Smooth muscle cell of the coronary artery (primary cell): ENCODE data around the gene TBPL2. TPM values are rescaled to one million over a fixed set of nuclear protein-coding genes. Genes with fewer than 3 reads are reported as not detected.

Source experiments
- total RNA-seq: library from RNA; depleted of rRNA; stranded (reverse); fragments of >200 nt; gene quantifications from 2 replicates; pipeline ENCODE4 v1.2.3, GENCODE V29; 2014; ENCODE audit warnings: low replicate concordance

The TBPL2 gene
- total RNA-seq: not detected in 2 replicates

DNA sequence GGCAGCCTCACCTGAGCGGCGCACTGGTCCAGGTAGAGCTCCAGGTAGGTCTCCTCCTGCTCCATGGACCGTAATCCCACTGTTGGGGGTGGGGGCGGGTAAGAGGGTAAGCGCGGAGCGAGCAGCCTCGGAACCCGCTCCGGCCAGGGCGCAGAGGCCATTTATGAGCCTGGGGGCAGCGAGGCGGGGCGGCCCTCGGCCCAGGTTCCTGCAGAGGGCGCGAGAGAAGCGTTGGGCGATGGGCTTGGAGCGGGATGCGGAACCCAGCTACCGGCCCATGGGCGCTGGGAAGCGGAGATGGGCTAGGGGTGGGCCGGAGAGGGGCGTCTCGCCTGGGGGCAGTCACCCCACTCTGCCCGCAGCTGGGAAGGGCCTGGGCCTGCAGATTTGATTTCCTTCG lies at the start of gene TBPL2:
Gene TBPL2 (minus strand): TSS at position 232 of the 400 bp plus-strand sequence. CDS start 167 bp downstream, at position 65.

DNA sequence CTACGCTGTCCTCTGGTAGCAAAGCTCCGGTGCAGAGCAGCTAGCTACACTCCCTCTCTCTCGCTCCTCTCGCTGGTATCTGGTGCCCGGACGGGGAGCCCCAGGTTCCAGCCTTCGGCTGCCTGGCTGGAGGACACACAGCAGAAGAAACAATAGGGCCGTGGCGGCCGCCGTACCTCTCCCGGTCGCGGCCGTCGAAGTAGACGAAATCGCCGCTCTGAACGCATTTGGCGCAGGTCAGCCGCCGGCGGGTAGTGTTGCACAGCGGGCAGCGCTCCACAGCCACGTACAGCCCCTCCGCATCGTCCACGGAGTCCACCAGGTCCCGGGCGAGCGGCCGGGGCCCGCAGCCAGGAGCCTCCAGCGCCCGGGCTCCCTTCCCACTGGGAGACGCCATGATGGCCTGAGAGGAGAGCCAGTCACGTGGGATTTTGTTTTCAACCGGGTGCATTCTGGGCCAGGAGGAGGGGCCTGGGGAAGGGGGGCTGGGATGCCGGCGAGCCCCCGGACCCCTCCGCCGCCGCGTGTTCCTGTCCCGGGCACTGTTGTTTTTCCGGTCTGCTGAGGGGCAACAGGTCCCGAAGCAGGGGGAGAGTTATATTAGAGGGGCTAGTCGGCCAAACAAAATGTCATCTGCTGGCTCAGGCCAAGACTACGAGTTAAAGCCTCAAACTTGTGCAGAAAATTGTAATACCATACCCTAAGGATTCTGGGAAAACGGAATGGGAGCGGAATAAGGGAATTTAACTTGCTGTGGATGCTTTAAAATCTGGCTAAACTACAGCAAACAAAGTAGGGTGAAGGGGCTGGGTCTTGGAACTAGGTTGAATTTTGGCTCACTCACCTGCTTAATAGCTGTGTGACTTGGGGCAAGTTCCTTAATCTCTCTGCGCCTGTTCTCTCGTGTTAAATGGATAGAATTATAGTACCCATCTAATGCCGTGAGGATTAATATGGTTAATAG lies 28.7 kb downstream of the TBPL2 start, which contains the start of gene ATG14:
Gene ATG14 (minus strand): TSS at position 405 of the 964 bp plus-strand sequence. CDS start 8 bp downstream, at position 397.

Other genes with a start within 250 kb of the TBPL2 start
- 0.23 and 9.2 TPM in 2 replicates for gene DLGAP5, start 249.0 kb downstream of the TBPL2 start, total RNA-seq
- 14.7 and 19.3 TPM in 2 replicates for gene FBXO34, start 169.2 kb downstream of the TBPL2 start, total RNA-seq
- 8.9 and 13.3 TPM in 2 replicates for gene ATG14, start 28.8 kb downstream of the TBPL2 start, total RNA-seq
- gene KTN1, start 139.6 kb upstream of the TBPL2 start, total RNA-seq: 89.9 and 140 TPM in 2 replicates